ENCODE data around the gene EPHA4.

EPHA4 gene

DNA sequence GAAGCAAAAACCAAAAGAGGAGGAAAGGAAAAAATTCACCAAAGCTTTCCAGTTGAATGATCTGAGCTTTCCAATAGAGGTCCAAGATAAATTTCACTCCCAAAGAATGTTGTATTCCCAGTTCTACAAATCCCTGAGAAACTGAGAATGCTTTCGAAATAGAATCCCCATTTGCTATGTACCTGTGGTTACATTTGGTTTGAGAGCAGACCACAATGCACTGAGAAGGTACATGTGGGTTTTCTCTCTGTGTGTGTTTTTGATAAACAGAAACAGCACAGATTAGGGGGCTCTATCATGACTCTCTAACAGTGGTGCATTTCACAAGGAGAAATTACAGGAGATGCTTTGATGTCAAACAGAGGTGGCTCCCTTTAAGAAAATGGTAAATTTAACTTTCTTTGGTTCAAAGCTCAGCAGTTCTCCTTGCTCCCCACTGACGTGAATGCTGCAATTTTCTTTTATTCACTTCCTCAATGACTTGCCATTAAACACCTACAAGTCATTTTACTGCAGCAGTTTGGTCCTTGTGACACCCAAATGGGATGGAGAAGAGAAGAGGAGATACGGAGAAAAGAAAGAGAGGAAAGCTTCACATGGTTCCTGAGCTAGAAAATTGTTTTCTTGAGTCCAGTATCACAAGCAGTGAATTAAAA lies 108.7 kb downstream of the EPHA4 start:
- no peaks in the 10 kb centered on the region for H3K27me3 ChIP-seq (ENCODE audit: low read depth, low read length)
- H3K4me1 ChIP-seq (ENCODE audit: low read length) = peaks cover 8% of the 10 kb centered on the region; the same call in 1 of the 2 replicates
- H4K20me1 ChIP-seq (ENCODE audit: insufficient read depth, low read length) = no peaks in the 10 kb centered on the region
- no peaks in the 10 kb centered on the region for H3K9me3 ChIP-seq (ENCODE audit: insufficient read depth, low read length)
- H3K4me2 ChIP-seq (ENCODE audit: low read length) = no peak overlapping the region
- no peak overlapping the region for H3K27ac ChIP-seq (ENCODE audit: low read length)
- no peak for TF ChIP-seq EZH2phosphoT487 (IDR thresholded peaks at IDR 0.05; ENCODE audit: low read depth)
- TF ChIP-seq, protein P1, sequence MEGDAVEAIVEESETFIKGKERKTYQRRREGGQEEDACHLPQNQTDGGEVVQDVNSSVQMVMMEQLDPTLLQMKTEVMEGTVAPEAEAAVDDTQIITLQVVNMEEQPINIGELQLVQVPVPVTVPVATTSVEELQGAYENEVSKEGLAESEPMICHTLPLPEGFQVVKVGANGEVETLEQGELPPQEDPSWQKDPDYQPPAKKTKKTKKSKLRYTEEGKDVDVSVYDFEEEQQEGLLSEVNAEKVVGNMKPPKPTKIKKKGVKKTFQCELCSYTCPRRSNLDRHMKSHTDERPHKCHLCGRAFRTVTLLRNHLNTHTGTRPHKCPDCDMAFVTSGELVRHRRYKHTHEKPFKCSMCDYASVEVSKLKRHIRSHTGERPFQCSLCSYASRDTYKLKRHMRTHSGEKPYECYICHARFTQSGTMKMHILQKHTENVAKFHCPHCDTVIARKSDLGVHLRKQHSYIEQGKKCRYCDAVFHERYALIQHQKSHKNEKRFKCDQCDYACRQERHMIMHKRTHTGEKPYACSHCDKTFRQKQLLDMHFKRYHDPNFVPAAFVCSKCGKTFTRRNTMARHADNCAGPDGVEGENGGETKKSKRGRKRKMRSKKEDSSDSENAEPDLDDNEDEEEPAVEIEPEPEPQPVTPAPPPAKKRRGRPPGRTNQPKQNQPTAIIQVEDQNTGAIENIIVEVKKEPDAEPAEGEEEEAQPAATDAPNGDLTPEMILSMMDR (IDR thresholded peaks at IDR 0.05; ENCODE audit: low read depth, low read length) = no peak
- no peak overlapping the region for H3K4me3 ChIP-seq (ENCODE audit: low read length)
- no peaks in the 10 kb centered on the region for H3K36me3 ChIP-seq (replicated peaks; ENCODE audit: low read depth, low read length)
- H3K79me2 ChIP-seq (ENCODE audit: low read length) = no peaks in the 10 kb centered on the region
- H3K9ac ChIP-seq (ENCODE audit: low read length) = no peak overlapping the region
- no peak overlapping the region for H2AFZ ChIP-seq (ENCODE audit: low read depth, low read length)

DNA sequence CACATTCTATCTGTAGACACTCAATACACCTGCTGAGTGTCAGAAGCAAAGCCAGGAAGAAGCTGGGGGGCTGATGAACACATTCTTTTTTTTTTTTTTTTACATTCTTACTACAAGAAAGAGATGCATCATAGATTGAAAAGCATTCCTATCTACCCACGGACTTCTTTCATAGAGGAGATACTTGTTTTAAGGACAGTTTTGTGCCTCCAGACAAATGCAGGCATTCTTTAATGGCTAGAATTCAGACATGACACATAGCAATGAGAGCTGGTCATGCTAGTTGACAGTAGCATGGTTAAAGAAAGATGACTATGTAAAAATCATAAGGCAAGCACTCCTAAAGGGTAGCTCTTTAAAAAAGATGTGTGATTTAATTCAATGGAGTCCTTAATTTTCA lies 110.2 kb downstream of the EPHA4 start:
- TF ChIP-seq, protein P1 (IDR thresholded peaks at IDR 0.05; ENCODE audit: low read depth, low read length) = no peak
- Histone ChIP-seq H3K4me1 (ENCODE audit: low read length) (peaks cover 8% of the 10 kb centered on the region; the same call in 1 of the 2 replicates), H3K27me3 (ENCODE audit: low read depth, low read length) (no peaks in the 10 kb centered on the region), H4K20me1 (ENCODE audit: insufficient read depth, low read length) (no peaks in the 10 kb centered on the region), H3K9ac (ENCODE audit: low read length) (no peak overlapping the region), H3K4me2 (ENCODE audit: low read length) (no peak overlapping the region), H3K9me3 (ENCODE audit: insufficient read depth, low read length) (no peaks in the 10 kb centered on the region), H3K4me3 (ENCODE audit: low read length) (no peak overlapping the region), H3K79me2 (ENCODE audit: low read length) (no peaks in the 10 kb centered on the region), H2AFZ (ENCODE audit: low read depth, low read length) (no peak overlapping the region), H3K36me3 (replicated peaks; ENCODE audit: low read depth, low read length) (no peaks in the 10 kb centered on the region), H3K27ac (ENCODE audit: low read length) (no peak overlapping the region)

GRCh38 chr2:221460136-221460535 lies 112.0 kb downstream of the EPHA4 start:
- Histone ChIP-seq H2AFZ (ENCODE audit: low read depth, low read length) (no peak overlapping the region), H3K27me3 (ENCODE audit: low read depth, low read length) (no peaks in the 10 kb centered on the region), H3K9ac (ENCODE audit: low read length) (no peak overlapping the region), H3K9me3 (ENCODE audit: insufficient read depth, low read length) (no peaks in the 10 kb centered on the region), H3K27ac (ENCODE audit: low read length) (no peak overlapping the region), H4K20me1 (ENCODE audit: insufficient read depth, low read length) (no peaks in the 10 kb centered on the region), H3K4me1 (ENCODE audit: low read length) (peaks cover 8% of the 10 kb centered on the region; the same call in 1 of the 2 replicates), H3K36me3 (replicated peaks; ENCODE audit: low read depth, low read length) (no peaks in the 10 kb centered on the region), H3K79me2 (ENCODE audit: low read length) (no peaks in the 10 kb centered on the region), H3K4me3 (ENCODE audit: low read length) (no peak overlapping the region), H3K4me2 (ENCODE audit: low read length) (no peak overlapping the region)
- TF ChIP-seq EZH2phosphoT487 (IDR thresholded peaks at IDR 0.05; ENCODE audit: low read depth) = no peak
- TF ChIP-seq, protein P1 (IDR thresholded peaks at IDR 0.05; ENCODE audit: low read depth, low read length) = no peak

DNA sequence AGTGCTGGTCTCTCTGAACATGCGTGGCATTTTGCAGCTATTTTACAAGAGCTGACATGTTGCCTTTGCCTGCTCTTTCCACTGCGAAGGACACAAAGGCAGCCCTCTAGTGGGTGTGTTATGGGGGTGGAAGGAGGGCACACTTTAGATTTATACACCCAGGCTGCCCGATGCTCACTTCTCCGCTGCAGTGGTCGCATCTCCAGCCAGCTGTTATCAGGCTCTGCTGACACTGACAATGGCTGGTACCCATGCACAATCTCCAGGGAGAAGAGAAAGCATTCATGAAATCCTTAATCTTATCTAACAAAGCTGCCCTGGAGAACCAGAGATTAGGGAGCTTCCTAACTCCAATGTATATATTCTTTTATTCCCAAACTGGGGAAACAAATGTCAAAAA lies 113.5 kb downstream of the EPHA4 start:
- Histone ChIP-seq H3K4me1 (ENCODE audit: low read length) (peaks cover 3% of the 10 kb centered on the region; the same call in 1 of the 2 replicates), H3K9me3 (ENCODE audit: insufficient read depth, low read length) (no peaks in the 10 kb centered on the region), H3K27ac (ENCODE audit: low read length) (no peak overlapping the region), H4K20me1 (ENCODE audit: insufficient read depth, low read length) (no peaks in the 10 kb centered on the region), H3K36me3 (replicated peaks; ENCODE audit: low read depth, low read length) (no peaks in the 10 kb centered on the region), H3K4me2 (ENCODE audit: low read length) (no peak overlapping the region), H3K9ac (ENCODE audit: low read length) (no peak overlapping the region), H2AFZ (ENCODE audit: low read depth, low read length) (no peak overlapping the region), H3K4me3 (ENCODE audit: low read length) (no peak overlapping the region), H3K79me2 (ENCODE audit: low read length) (no peaks in the 10 kb centered on the region), H3K27me3 (ENCODE audit: low read depth, low read length) (no peaks in the 10 kb centered on the region)
- TF ChIP-seq, protein P1 (IDR thresholded peaks at IDR 0.05; ENCODE audit: low read depth, low read length) = no peak
- TF ChIP-seq EZH2phosphoT487 (IDR thresholded peaks at IDR 0.05; ENCODE audit: low read depth) = no peak
